Endothelial cell of umbilical vein (primary cell): Measurements from ENCODE around the gene QTRT2. TPM values are rescaled to one million over a fixed set of nuclear protein-coding genes. Genes with fewer than 3 reads are reported as not detected.

Experiments
- BruUV-seq: library from RNA; stranded (reverse); fragments of 400-500 nt; replicated peaks from 2 replicates; lab custom pipeline; 2021; lab: Mats Ljungman, UMichigan
- CTCF ChIA-PET: fragments of 300-600, 350-600 bp; sonication (Branson Sonifier 250); formaldehyde crosslinking; loops from one replicate; lab custom pipeline; 2021; ENCODE audit warnings: antibody characterized with exemption, inconsistent platforms; lab: Charles Lee
- POLR2A ChIA-PET: fragments of 300-600, 350-600 bp; sonication (Branson Sonifier 250); formaldehyde crosslinking; loops from one replicate; lab custom pipeline; 2021; ENCODE audit warnings: antibody characterized with exemption, inconsistent platforms; lab: Charles Lee
- DNase-seq: peaks from one replicate; pipeline ENCODE4 v3.0.0-alpha.2; 2011; ENCODE audit warnings: low read depth, low spot score
- FAIRE-seq: peaks from 2 replicates; lab custom pipeline; 2011; peaks lifted over from hg19 to GRCh38; lab: Jason Lieb, UNC
- H2AFZ ChIP-seq: 2 replicates; pipeline ENCODE4 v1.6.0; 2012; ENCODE audit warnings: low read depth, low read length, control low read depth, inconsistent platforms
- H3K27ac ChIP-seq: 2 replicates; pipeline ENCODE4 v1.5.1; 2011; ENCODE audit warnings: low read depth, mild to moderate bottlenecking, control low read depth, low read length, moderate library complexity; ENCODE audit not compliant: insufficient read depth
- H3K27me3 ChIP-seq, 2 experiments: 2 replicates each; pipeline versions ENCODE4 v1.6.0 to v1.6.1; 2011; ENCODE audit warnings: low read length in 2 of 2, mixed read lengths in 1 of 2; ENCODE audit not compliant: control insufficient read depth in 2 of 2, insufficient read depth in 2 of 2
- H3K36me3 ChIP-seq, 2 experiments: 2 replicates in 1 of 2; 3 replicates in 1 of 2; pipeline ENCODE4 v1.5.1; 2011; ENCODE audit warnings: low read length in 2 of 2, mild to moderate bottlenecking in 1 of 2, moderate library complexity in 1 of 2; ENCODE audit not compliant: control insufficient read depth in 2 of 2, insufficient read depth in 2 of 2; ENCODE audit errors: extremely low read depth in 1 of 2
- H3K4me1 ChIP-seq: 3 replicates; pipeline ENCODE4 v1.5.1; 2011; ENCODE audit warnings: mild to moderate bottlenecking, low read length; ENCODE audit not compliant: control insufficient read depth, insufficient read depth; ENCODE audit errors: extremely low read depth
- H3K4me2 ChIP-seq: 2 replicates; pipeline ENCODE4 v1.6.1; 2011; ENCODE audit warnings: low read length, control low read depth, mixed read lengths; ENCODE audit not compliant: insufficient read depth
- H3K4me3 ChIP-seq, 3 experiments: fragments of 200-600 bp in 1 of 3; sonication (generic), shearing (Covaris generic) in 1 of 3; replicated peaks in 1 of 3; 2 replicates each; pipeline ENCODE4 v1.5.1; 2011 to 2016; ENCODE audit warnings: control low read depth in 3 of 3, low read length in 3 of 3, mild to moderate bottlenecking in 2 of 3, inconsistent platforms in 1 of 3, low read depth in 1 of 3, moderate library complexity in 1 of 3; ENCODE audit not compliant: insufficient read depth in 1 of 3
- H3K79me2 ChIP-seq: 2 replicates; pipeline ENCODE4 v1.6.0; 2012; ENCODE audit warnings: low read length, inconsistent platforms; ENCODE audit not compliant: control insufficient read depth, insufficient read depth
- H3K9ac ChIP-seq: replicated peaks from 2 replicates; pipeline ENCODE3; 2011; ENCODE audit warnings: low read length, control low read depth; ENCODE audit not compliant: insufficient read depth; ENCODE audit errors: extremely low read depth
- H3K9me1 ChIP-seq: replicated peaks from 3 replicates; pipeline ENCODE4 v1.6.0; 2011; ENCODE audit warnings: mild to moderate bottlenecking, low read length; ENCODE audit not compliant: control insufficient read depth, insufficient read depth; ENCODE audit errors: extremely low read depth
- H3K9me3 ChIP-seq: replicated peaks from 2 replicates; pipeline ENCODE4 v1.5.1; 2012; ENCODE audit warnings: low read length, inconsistent platforms; ENCODE audit not compliant: control insufficient read depth, insufficient read depth
- H4K20me1 ChIP-seq: replicated peaks from 2 replicates; pipeline ENCODE3; 2011; ENCODE audit warnings: mild to moderate bottlenecking, low read length; ENCODE audit not compliant: control insufficient read depth, insufficient read depth; ENCODE audit errors: extremely low read depth
- EZH2 ChIP-seq: IDR thresholded peaks from 2 replicates; pipeline ENCODE4 v1.6.1; 2012; ENCODE audit warnings: borderline replicate concordance, low read depth, mild to moderate bottlenecking, moderate library complexity, low read length, inconsistent platforms; ENCODE audit not compliant: severe bottlenecking
- FOS ChIP-seq: IDR thresholded peaks from 2 replicates; pipeline ENCODE4 v1.6.1; 2011; ENCODE audit warnings: mild to moderate bottlenecking, low read length, moderate library complexity, borderline replicate concordance; ENCODE audit not compliant: insufficient read depth
- GATA2 ChIP-seq: IDR thresholded peaks from 2 replicates; pipeline ENCODE4 v1.7.0; 2011; ENCODE audit warnings: low read depth, mild to moderate bottlenecking, moderate library complexity, mixed read lengths, low read length; ENCODE audit not compliant: insufficient read length, insufficient read depth
- JUN ChIP-seq: IDR thresholded peaks from 2 replicates; pipeline ENCODE4 v1.6.1; 2011; ENCODE audit warnings: borderline replicate concordance, low read depth; ENCODE audit not compliant: insufficient read length, insufficient read depth
- MYC ChIP-seq: IDR thresholded peaks from one replicate; pipeline ENCODE4 v1.6.1; 2011; ENCODE audit warnings: mild to moderate bottlenecking, low read depth, low read length
- POLR2A ChIP-seq: IDR thresholded peaks from 2 replicates; pipeline ENCODE4 v1.6.1; 2012; ENCODE audit warnings: low read depth, mild to moderate bottlenecking, control low read depth, low read length
- POLR2AphosphoS5 ChIP-seq: IDR thresholded peaks from 2 replicates; pipeline ENCODE4 v1.6.1; 2012; ENCODE audit warnings: low read depth, mild to moderate bottlenecking, control low read depth, low read length, moderate library complexity; ENCODE audit not compliant: insufficient read depth
- dilution Hi-C: fragments of 300-500 bp; cut with MboI; formaldehyde crosslinking; loops from one replicate; pipeline ENCODE4 v1.15.0; 2019; ENCODE audit warnings: low sequenced_read_pairs; ENCODE audit not compliant: extremely low pct_ligation_motif_present
- intact Hi-C: fragments of 100-400 bp; cut with micrococcal nuclease; formaldehyde crosslinking; loops from one replicate; pipeline ENCODE4 v1.10.0; 2022
- polyA plus RNA-seq, 4 experiments: library from polyadenylated mRNA; depleted of rRNA in 3 of 4; stranded (reverse) in 3 of 4; unstranded in 1 of 4; fragments of >200 nt; gene quantifications; 2 replicates each; pipeline versions ENCODE4 v1.2.1 to v1.2.3, GENCODE V29; 2011 to 2012; ENCODE audit warnings: missing spikeins in 1 of 4
- total RNA-seq: library from RNA; stranded (reverse); gene quantifications from 2 replicates; pipeline ENCODE4 v1.2.3, GENCODE V29; 2021
- TF ChIP-seq, protein P1 (sequence below): IDR thresholded peaks from 2 replicates; pipeline ENCODE4 v1.6.1; 2011; ENCODE audit not compliant: insufficient read depth, insufficient read length
- TF ChIP-seq, protein P2 (sequence below), 2 donors: IDR thresholded peaks; 1 replicate in 1 of 2; 2 replicates in 1 of 2; pipeline ENCODE4 v1.5.1; 2011; ENCODE audit warnings: low read length in 2 of 2, mild to moderate bottlenecking in 2 of 2, moderate library complexity in 2 of 2, control low read depth in 1 of 2, inconsistent platforms in 1 of 2, low read depth in 1 of 2; ENCODE audit not compliant: insufficient read depth in 1 of 2; ENCODE audit errors: extremely low read depth in 1 of 2

Gene QTRT2
- total and polyA plus RNA-seq, 2 donors (not counting 3 experiments of a cell fraction or from before 2014, with no cell fraction given), result 11.0 to 42.8 TPM

DNA sequence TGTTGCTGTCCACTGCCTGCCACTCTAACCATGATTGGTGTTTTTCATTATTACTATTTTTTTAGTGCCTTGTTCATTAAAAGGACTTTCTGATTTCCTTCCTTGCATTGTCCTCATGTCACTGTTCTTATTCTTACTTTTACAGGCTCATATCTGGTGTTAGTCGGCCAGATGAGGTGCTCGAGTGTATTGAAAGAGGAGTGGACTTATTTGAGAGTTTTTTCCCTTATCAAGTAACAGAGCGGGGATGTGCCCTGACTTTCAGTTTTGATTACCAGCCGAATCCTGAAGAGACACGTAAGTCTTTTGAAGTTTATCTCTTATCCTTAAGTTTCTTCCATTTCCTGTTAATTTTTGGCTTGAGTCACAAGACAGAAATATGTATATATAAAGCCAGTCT is 23.2 kb downstream of the QTRT2 start:
- Histone ChIP-seq H3K9ac (peak overlapping the region; percentile 53), H3K79me2 (no peaks in the 10 kb centered on the region), H4K20me1 (no peaks in the 10 kb centered on the region), H3K36me3 (peaks cover 11% of the 10 kb centered on the region in 2 experiments), H3K4me3 (peak overlapping the region in 2 of 3 experiments; percentile 29 to 55), H3K9me1 (no peaks in the 10 kb centered on the region), H3K9me3 (no peaks in the 10 kb centered on the region), H2AFZ (no peak overlapping the region), H3K4me1 (peaks cover 22% of the 10 kb centered on the region), H3K4me2 (peak overlapping the region; percentile 85), H3K27me3 (no peaks in the 10 kb centered on the region), H3K27ac (peak overlapping the region; percentile 63)
- ChIA-PET POLR2A (no interaction called here), CTCF (interaction anchor here (0.6 to 2.2 kb wide), 5 partner anchors 43 to 237 kb away, joined by 3 to 13 read pairs (median 5); no protein-coding TSS in a partner anchor)
- peak; percentile 45 for TF ChIP-seq GATA2
- TF ChIP-seq, protein P1, sequence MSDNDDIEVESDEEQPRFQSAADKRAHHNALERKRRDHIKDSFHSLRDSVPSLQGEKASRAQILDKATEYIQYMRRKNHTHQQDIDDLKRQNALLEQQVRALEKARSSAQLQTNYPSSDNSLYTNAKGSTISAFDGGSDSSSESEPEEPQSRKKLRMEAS, result no peak
- no peak for TF ChIP-seq FOS
- no peak for TF ChIP-seq MYC
- TF ChIP-seq JUN, result no peak
- dilution Hi-C loops, result no loop called here
- FAIRE-seq (peak; percentile 84), DNase-seq (peak; percentile 88)
- no TSS peak for BruUV-seq
- intact Hi-C loops, result loop anchor here (1.0 to 5.0 kb wide), 2 partner anchors 23 to 43 kb away; partner anchors contain the start of genes CCDC191 and QTRT2

DNA sequence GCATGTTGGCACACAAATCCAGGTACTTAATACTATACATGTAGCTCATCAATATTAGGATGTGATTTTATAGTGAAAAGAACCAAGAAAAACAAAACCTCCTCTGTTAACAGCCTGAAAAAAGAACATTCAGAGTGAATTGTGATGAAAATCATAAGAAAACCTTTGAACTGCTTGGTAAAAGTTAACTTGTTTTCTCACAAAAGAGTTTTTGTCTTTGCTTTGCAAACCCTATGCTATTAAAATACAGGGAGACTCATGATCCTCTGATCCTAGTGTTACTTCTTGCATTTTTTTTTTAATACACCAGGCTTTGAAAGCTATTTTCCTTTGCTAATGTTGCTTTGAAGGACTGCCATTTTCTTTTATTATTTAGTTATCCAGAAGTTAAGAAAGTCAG is 23.7 kb downstream of the QTRT2 start:
- dilution Hi-C loops, result no loop called here
- Histone ChIP-seq H3K27me3 (no peaks in the 10 kb centered on the region), H3K4me3 (peak overlapping the region in 2 of 3 experiments; percentile 29 to 55), H3K79me2 (no peaks in the 10 kb centered on the region), H4K20me1 (no peaks in the 10 kb centered on the region), H3K9me1 (no peaks in the 10 kb centered on the region), H3K9ac (peak overlapping the region; percentile 53), H3K4me1 (peaks cover 22% of the 10 kb centered on the region), H3K36me3 (peaks cover 9 to 11% of the 10 kb centered on the region in 2 experiments), H2AFZ (no peak overlapping the region), H3K4me2 (peak overlapping the region; percentile 85), H3K27ac (peak overlapping the region; percentile 63), H3K9me3 (no peaks in the 10 kb centered on the region)
- TF ChIP-seq MYC (no peak), POLR2AphosphoS5 (no peak), EZH2 (no peak), GATA2 (no peak), FOS (no peak), JUN (no peak), POLR2A (no peak)
- TF ChIP-seq, protein P1, result no peak
- TF ChIP-seq, protein P2, sequence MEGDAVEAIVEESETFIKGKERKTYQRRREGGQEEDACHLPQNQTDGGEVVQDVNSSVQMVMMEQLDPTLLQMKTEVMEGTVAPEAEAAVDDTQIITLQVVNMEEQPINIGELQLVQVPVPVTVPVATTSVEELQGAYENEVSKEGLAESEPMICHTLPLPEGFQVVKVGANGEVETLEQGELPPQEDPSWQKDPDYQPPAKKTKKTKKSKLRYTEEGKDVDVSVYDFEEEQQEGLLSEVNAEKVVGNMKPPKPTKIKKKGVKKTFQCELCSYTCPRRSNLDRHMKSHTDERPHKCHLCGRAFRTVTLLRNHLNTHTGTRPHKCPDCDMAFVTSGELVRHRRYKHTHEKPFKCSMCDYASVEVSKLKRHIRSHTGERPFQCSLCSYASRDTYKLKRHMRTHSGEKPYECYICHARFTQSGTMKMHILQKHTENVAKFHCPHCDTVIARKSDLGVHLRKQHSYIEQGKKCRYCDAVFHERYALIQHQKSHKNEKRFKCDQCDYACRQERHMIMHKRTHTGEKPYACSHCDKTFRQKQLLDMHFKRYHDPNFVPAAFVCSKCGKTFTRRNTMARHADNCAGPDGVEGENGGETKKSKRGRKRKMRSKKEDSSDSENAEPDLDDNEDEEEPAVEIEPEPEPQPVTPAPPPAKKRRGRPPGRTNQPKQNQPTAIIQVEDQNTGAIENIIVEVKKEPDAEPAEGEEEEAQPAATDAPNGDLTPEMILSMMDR (IDR thresholded peaks at IDR 0.05; ENCODE audit: extremely low read depth in 1 of 2, insufficient read depth in 1 of 2, low read depth in 1 of 2, low read length in 2 of 2), result no peak
- FAIRE-seq (peak; percentile 37), DNase-seq (no peak)
- BruUV-seq, result TSS peak; percentile 64
- ChIA-PET POLR2A (no interaction called here), CTCF (interaction anchor here (0.6 to 2.2 kb wide), 5 partner anchors 9 to 238 kb away, joined by 3 to 13 read pairs (median 5); no protein-coding TSS in a partner anchor)
- intact Hi-C loops, result loop anchor here (5.0 kb wide), 1 partner anchor 42 kb away; no protein-coding TSS in a partner anchor
